Anterior cingulate cortex (tissue), 58 donors: ENCODE measurements around the gene LIN54.
A peak's percentile ranks its signal among the peaks of the same experiment; 100 is the strongest.
"Not testable (repeated sequence)": the region's sequence is repeated elsewhere in the genome, so short reads cannot be mapped to it uniquely, and the experiment has no call there.

ENCODE experiments used
- DNase-seq, 58 donors: peaks; one replicate each; lab custom pipeline; 2025; lab: John Stamatoyannopoulos, UW

Gene LIN54

DNA sequence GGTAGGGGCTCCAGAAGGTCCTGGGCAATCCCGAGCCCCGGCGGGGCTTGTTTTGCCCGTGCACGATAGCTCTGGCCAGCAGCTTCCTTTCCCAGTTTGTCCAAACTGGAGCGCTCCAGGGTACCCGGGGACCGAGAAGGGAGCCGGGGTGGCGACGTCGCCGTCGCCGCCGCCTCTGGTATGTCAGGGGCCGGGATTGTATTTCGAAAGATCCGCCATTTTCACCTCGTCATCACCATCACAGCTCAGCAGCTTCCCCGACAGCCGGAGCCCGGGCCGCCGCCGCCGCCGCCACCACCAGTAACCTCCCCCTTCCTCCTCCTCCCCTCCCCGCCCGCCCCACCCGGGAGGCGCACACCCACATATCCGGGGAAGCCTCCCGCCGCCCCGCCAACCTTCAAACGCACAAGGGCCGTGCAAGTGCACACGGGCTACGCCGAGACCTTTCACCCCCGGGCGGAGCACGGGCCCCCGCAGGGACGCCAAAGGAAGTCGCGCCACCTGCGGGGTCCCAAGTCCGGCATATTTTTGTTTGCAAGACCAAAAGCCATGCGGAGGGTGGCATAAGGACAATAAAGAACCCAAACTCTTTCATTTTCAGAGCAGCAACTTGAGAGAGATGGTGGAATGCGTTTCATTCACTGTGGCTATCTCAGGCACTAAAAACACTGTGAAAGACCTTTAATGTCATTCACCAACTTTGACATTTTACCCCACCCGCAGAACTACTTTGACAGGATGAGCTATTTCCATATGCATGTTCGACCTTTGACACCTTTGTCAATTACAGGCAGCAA, at the start of gene LIN54:
LIN54 (minus strand) TSS at position 302 of the 797 bp plus-strand sequence. CDS start 25,979 bp downstream, outside the sequence.
- peak in 56 of 58 donors; percentile 27 to 81 (median 62) for DNase-seq

DNA sequence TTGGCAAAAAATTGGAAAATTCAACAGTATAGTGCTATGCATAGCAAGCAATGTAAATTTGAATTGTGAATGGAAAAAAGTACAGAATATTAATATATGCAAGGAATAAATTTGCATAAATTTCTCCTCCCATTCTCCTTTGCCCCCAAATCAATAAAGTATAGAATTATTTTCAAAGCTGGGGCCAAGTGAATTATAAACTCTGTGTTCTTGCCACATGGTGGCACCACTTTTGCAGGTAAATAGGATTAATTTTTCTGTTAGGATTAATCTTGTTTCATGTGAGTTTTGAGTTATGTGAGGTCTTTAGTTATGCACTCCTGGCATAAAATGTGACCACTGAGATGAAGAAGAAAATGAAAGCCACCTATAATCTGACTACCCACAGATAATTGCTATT, 44.3 kb upstream of the LIN54 start:
- DNase-seq, result no peak

DNA sequence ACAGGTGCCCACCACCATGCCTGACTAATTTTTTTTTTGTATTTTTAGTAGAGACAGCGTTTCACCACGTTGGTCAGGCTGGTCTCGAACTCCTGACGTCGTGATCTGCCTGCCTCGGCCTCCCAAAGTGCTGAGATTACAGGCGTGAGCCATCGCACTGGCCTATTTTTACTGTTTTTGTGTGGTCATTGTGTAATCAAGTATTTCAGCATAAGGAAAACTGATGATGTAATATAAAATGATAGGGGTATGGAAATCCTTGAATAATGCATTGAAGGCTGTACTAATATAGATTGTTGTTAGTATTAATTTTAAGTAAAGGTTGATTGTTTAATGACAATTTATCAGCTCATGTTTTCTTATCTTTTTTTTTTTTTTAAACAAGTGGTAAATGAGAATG, 38.2 kb upstream of the LIN54 start:
- DNase-seq, result not testable (repeated sequence)

DNA sequence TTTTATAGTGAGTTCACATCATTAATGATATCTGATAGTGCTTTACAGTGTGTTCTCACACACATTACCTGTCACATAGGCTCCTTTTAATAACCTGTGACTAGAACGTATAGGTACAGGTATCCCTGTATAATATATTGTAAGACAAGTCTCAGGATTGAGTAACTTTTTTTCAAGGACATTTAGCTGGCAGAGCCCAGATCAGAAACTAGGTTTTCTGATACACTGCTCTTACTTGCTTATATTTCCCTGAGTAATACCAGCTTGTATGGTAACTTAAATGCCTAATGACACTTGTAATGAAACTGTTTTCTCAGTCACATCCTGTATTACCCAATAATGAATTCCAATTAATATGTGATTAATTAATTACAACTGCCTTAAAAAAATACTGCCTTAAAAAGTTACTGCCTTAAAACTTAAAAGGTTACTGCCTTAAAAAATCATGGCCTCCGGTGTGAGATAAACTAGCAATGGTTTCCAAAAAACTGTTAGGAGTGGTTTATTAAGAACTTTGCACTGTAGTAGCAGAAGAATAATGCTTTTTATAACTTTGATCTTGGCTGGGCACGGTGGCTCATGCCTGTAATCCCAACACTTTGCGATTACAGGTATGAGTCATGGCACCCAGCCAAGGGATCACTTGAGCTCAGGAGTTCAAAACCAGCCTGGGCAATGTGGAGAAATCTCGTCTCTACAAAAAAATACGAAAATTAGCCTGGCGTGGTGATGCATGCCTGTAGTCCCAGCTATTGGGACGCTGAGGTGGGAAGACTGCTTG, 36.3 kb upstream of the LIN54 start:
- no peak for DNase-seq

DNA sequence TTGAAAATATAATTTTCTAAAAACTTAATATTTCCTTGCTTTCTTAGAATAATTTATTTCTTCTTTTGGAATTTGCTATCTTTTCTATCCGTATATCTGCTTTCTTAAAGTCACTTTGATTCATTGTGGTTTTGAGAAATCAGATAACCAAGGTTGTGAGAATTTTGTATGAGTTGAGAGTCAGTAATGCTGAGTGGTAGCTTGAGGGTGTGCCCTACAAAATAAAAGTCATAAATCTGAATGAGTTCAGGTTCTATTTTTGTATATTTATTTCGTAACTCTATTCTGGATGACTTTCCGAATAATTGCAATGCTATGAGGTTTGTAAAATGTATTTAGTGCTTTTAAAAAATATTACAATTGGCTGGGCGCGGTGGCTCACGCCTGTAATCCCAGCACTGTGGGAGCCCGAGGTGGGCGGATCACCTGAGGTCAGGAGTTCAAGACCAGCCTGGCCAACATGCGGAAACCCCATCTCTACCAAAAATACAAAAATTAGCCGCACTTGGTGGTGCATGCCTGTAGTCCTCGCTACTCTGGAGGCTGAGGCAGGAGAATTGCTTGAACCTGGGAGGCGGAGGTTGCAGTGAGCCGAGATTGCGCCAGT, 33.3 kb upstream of the LIN54 start:
- DNase-seq, result no peak

DNA sequence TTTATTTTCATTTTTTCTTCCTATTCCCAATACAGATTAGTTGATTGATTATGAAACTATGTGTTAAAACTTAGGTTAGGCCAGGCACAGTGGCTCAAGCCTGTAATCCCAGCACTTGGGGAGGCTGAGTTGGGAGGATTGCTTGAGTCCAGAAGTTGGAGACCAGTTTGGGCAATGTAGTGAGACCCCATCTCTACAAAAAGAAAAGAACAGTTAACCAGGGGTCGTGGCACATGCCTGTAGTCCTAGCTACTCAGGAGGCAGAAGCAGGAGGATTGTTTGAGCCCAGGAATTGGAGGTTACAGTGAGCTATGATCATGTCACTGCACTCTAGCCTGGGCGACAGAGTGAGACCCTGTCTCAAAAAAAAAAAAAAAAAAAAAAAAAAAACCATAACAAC, 32.5 kb upstream of the LIN54 start:
- not testable (repeated sequence) for DNase-seq

DNA sequence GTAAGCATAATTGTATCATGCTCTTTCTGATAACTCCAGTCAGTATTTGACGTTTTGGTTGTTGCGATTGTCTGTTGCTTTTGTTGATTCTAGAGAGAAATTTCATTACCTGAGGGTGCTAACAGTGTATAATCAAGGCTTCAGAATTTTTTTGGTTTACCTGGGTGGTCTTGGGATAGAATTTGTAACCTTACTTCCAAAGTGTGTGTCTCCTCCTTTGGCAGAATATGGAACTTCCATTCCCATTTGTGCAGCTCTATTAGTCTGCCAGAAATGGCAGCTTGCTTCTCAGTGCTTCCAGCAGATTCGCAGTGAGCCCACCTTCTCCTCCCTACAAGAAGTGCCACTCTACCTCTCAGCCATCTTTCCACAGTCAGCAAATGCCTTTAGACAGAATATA, 29.6 kb upstream of the LIN54 start:
- DNase-seq, result no peak

DNA sequence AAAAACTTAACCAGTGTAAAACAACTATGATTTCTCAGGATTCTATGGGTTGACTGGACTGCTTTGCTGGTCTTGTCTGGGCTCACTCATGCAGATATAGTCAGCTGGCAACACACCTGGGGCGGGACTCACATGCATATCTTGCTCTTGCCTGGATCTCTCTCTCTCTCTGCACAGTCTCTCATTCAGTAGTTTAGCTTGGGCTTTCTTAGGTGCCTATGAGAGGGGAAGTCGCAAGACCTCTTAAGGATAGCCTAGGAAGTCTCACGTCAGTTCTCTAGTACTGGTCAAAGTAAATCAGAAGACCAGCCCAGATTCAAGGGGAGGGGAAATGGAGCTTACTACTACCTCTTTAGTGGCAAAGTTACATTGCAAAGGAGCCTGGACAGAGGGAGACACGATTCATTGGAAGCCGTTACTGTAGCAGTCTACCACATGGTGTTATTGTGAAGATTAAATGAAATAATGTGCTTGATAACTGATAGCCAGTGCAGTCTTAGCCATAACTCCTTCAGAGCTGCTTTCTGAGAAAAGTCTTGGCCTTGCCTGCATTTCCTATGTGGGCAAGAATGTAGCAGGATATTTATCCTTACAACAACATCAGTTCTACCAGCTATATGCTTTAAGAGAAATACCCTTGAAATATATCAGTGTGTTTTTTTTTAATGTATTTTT, 26.5 kb upstream of the LIN54 start:
- DNase-seq, result no peak

DNA sequence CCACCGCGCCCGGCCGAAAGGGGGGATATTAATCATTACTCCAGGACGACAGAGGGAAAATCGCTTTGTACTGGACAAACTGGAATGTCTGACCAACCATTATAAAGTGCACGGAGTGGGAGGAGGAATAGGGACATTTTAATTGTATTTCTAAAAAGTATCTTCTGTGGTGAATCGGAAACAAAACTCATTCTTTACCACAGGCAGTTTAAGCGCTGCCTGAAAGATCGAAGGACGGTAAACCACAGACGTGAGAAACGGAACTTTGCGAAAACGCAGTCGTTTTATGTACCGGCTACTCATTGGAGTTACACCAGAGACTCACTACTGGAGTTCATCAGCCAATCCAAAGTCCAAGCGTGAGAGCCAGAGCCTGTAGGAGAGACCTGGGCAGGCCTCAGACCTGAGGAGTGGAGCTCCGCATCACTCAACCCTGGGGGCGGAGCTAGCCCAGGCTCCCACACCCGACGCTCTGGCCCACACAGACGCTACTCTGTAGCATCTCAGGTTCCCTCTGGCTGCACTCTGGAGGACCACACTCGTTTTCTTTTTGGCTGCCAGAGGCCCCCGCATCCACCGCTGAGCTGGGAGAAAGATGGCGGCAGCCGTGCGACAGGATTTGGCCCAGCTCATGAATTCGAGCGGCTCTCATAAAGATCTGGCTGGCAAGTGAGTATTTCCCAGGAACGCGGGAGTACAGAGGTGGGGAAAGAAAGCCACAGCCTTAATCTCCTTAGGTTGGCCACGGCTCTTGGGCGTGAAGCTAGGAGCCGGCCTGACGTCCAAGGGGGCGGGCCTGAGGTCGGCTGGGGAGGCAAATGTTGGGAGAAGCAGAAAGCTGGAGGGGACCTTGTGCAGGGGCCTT, 24.2 kb upstream of the LIN54 start, which contains the start of gene COPS4:
COPS4 (plus strand) TSS at position 554 of the 865 bp plus-strand sequence; CDS start at position 596, 42 bp downstream.
- peak; percentile 71 to 99 (median 97) for DNase-seq

DNA sequence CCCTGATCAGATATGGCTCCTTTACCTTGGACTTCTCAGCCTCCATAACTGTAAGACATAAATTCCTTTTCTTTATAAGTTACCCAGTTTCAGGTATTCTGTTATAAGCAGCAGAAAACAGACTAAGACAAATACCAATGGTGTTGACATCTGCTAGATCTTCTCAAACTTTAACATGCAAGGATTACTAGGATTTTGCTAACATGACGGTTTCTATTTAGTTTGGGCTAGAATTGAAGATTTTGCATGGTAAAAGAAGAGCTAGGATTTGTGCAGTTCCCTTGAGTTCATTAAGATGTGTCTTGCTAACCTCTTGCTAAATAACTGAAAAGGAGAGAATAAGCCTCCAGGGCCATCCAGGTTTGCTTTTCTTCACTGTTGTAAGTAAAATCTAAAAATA, 19.1 kb upstream of the LIN54 start:
- DNase-seq, result no peak

DNA sequence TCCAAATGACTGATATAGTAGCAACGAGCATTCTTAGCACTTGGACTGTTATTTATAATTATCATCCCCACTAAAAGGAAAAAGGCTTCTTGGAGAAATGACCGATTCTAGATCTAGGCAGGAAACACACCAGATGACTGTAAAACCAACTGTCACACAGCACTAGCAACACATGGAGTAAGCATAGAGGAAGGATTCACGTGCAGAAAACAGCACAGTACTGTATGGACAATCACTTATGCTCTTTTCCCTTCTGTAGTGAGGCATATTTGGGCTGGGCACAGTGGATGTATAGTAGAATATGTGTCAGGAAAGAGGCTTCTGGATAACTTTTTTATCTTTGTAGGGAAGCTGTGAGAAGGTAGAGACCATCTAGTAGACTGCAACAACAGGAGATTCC, 18.4 kb upstream of the LIN54 start:
- no peak for DNase-seq

DNA sequence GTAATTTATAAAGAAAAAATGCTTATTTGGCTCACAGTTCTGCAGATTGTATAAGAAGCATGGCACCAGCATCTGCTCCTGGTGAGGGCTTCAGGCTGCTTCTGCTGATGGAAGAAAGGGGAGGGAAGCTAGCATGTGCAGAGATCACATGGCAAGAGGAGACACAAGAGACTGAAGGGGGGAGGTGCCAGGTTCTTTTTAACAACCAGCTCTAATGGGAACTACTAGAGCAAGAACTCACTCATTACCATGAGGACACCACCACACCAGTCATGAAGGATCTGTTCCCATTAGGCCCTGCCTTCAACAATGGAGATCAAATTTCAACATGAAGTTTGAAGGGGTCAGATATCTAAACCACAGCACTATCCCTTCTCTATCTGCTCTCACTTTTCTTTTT, 14.9 kb upstream of the LIN54 start:
- no peak for DNase-seq

DNA sequence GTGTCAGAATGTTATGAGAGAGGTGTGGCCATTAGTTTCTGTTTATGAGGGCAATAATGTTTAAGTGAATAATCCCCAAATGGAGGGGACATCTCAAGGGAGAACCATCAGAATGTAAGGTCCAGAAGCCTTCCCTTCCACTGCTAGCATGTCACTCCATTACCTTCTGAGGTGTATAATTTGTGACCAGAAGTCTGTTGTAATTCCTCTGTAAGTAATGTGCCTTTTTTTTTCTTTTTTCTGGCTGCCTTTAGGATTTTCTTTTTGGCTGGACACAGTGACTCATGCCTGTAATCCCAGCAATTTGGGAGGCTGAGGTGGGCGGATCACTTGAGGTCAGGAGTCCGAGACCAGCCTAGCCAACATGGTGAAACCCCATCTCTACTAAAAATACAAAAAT, 13.6 kb upstream of the LIN54 start:
- DNase-seq, result no peak

DNA sequence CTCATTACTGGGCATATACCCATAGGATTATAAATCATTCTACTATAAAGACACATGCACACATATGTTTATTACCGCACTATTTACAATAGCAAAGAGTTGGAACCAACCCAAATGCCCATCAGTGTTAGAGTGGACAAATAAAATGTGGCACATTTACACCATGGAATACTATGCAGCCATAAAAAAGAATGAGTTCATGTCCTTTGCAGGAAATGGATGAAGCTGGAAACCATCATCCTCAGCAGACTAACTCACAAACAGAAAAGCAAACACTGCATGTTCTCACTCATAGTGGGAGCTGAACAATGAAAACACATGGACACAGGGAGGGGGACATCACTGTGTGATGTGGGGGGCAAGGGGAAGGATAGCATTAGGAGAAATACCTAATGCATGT, 13.0 kb upstream of the LIN54 start:
- not testable (repeated sequence) for DNase-seq

DNA sequence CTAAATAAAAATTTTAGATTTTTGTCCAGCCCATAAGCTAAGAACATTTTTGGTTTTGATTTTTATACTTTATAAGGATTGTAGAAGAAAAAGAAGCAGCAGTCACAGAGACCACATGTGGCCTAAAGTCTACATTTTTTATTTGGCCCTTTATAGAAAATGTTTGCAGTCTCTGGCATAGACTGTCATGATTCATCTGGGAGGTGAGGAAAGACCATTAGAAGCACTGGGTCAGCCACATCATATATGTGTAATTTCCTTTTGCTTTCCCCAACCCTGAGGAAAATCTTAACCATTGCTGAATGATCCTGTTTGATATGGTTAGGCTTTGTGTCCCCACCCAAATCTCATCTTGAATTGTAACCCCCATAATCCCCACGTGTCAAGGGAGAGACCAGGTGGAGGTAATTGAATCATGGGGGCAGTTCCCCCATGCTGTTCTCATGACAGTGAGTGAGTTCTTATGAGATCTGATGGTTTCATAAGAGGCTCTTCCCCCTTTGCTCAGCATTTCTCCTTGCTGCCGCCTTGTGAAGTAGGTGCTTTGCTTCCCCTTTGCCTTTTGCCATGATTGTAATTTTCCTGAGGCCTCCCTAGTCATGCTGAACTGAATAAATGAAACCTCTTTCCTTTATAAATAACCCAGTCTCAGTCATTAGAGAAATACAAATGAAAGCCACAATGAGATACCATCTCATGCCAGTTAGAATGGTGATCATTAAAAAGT, 12.3 kb upstream of the LIN54 start:
- no peak for DNase-seq

DNA sequence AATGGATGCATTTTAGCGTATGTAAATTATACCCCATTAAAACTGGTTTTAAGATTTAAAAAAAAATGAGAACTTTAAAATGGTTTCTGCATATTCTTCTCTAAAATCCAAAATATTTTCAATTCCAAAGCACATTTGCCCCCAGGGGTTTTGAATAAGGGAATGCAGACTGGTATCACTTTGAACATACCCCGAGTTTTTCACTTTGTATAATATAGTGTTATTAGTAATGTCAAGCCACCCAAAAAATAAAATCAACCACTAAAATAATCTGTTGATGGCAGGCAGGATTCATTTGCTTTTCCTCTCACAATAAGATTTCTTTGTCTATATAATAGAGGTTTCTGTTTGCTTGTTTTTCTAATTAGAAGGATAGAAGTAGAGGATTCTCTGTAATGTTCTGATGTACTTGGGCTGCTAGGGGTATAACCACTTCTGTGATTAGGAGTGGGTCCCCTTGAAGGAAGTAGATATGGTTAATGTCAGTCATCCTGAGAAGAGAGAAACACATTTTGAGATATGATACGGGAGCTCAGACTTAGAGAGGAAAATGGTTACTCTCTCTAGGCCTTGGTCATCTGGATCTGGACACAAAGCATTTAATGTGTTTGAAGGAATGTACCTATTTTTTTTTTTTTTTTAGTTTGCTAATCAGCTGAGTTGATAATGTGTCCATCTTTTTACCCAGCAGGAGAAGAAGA, 9.3 kb upstream of the LIN54 start:
- no peak for DNase-seq

DNA sequence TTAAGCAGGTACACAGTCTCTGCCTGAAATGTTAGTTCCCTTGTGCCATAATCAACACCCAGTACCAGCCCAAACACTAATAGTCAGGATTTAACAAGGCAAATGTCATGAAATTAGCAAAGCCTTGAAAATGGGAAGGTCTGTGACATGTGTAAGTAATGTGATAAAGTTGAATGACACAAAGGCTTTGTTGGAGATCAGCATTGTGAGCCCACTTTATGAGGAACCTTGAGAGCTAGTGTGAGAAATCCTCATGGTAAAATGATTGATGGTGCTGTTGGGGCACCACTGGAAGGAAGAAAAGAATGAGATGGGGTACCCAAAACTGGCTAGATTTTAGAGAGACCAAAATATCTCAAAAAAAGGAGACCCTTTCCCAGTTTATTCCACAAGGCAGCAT, 3.3 kb upstream of the LIN54 start:
- peak in 1 of 58 donors; percentile 7 for DNase-seq

DNA sequence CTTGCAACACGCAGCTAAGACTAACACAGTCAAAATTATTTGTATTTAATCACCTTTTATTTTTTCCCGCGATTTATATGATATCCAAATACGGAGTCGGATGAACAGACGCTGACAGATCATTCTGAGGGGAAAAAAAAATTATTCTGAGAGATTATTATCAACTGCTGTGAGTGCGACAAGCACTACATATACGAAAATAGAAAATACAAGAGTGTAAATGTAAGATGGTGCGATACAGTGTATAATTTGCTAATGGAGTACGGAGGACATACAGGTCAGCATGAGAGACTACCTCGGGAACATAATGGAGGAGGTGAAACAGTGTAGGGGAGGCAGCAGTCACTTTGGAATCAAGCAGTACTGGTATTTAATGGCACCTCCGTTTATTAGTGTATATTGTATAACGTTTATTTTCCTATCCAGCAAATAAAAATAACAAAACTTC, 2.8 kb upstream of the LIN54 start:
- DNase-seq, result peak in 1 of 58 donors; percentile 47
